Esophagus muscularis mucosa (tissue), 4 donors: Measurements from ENCODE around the gene ARSI.

Source experiments
- EP300 ChIP-seq: sonication (generic); formaldehyde crosslinking; IDR thresholded peaks from one replicate; pipeline ENCODE4 v1.6.1; 2017; ENCODE audit warnings: antibody characterized with exemption
- POLR2A ChIP-seq: fragments of 450-650 bp; IDR thresholded peaks from one replicate; pipeline ENCODE4 v1.6.1; 2017; ENCODE audit warnings: antibody characterized with exemption, moderate library complexity, mild to moderate bottlenecking, low read depth
- TF ChIP-seq, protein P1 (sequence below), 3 experiments: fragments of 200-600 bp in 2 of 3; fragments of 450-650 bp in 1 of 3; sonication (generic) in 2 of 3; IDR thresholded peaks; one replicate each; pipeline ENCODE4 v1.5.1; 2017 to 2019; ENCODE audit warnings: antibody characterized with exemption in 3 of 3, mild to moderate bottlenecking in 2 of 3, moderate library complexity in 1 of 3

DNA sequence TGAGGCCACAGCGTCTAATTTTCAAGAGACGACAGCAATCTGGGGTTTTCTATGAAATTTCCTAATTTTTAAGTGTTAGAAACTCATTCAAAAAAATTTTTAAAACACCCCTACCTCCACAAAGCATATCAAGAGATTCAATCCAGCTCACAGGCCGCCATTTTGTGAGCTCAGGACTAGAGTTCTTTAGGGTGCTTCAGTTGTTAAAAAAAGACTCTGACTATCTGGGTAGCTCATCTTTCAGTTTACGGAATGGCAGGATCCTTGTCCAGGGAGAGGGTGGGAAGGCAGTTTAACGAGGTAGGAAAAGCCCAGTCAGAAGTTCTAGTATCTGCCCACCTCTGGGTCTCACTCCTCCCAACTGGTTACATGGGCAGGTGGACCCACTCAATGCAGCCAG lies 56.3 kb downstream of the ARSI start:
- TF ChIP-seq, protein P1, sequence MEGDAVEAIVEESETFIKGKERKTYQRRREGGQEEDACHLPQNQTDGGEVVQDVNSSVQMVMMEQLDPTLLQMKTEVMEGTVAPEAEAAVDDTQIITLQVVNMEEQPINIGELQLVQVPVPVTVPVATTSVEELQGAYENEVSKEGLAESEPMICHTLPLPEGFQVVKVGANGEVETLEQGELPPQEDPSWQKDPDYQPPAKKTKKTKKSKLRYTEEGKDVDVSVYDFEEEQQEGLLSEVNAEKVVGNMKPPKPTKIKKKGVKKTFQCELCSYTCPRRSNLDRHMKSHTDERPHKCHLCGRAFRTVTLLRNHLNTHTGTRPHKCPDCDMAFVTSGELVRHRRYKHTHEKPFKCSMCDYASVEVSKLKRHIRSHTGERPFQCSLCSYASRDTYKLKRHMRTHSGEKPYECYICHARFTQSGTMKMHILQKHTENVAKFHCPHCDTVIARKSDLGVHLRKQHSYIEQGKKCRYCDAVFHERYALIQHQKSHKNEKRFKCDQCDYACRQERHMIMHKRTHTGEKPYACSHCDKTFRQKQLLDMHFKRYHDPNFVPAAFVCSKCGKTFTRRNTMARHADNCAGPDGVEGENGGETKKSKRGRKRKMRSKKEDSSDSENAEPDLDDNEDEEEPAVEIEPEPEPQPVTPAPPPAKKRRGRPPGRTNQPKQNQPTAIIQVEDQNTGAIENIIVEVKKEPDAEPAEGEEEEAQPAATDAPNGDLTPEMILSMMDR (IDR thresholded peaks at IDR 0.05) = no peak
- TF ChIP-seq EP300 (no peak), POLR2A (no peak)
